Stomach (tissue), 4 donors: ENCODE measurements around the gene GPR153.

Source experiments
- CTCF ChIP-seq, 7 experiments: fragments of 450-650 bp in 4 of 7; fragments of 200-600 bp in 3 of 7; sonication (generic) in 3 of 7; IDR thresholded peaks; one replicate each; pipeline ENCODE4 v1.5.1; 2016 to 2019; ENCODE audit warnings: antibody characterized with exemption in 7 of 7, control low read depth in 2 of 7, mild to moderate bottlenecking in 1 of 7
- POLR2A ChIP-seq, 4 donors: fragments of 450-650 bp; IDR thresholded peaks; one replicate each; pipeline ENCODE4 v1.6.1; 2016; ENCODE audit warnings: antibody characterized with exemption in 4 of 4, control low read depth in 2 of 4, mild to moderate bottlenecking in 1 of 4, moderate library complexity in 1 of 4
- POLR2AphosphoS5 ChIP-seq, 3 donors: sonication (generic); formaldehyde crosslinking; IDR thresholded peaks; one replicate each; pipeline ENCODE4 v1.6.1; 2016; ENCODE audit warnings: antibody characterized with exemption in 3 of 3

GRCh38 chr1:6224718-6225117, 36.2 kb downstream of the GPR153 start:
- TF ChIP-seq CTCF (IDR thresholded peaks at IDR 0.05) (no peak), POLR2A (IDR thresholded peaks at IDR 0.05) (no peak), POLR2AphosphoS5 (IDR thresholded peaks at IDR 0.05) (no peak)
